Ectodermal cell (in vitro differentiated cells): ENCODE results near the gene RALGAPA1.
"Not testable (repeated sequence)": the region's sequence is repeated elsewhere in the genome, so short reads cannot be mapped to it uniquely, and the experiment has no call there.

ENCODE experiments used
- H3K27ac ChIP-seq: 2 replicates; pipeline ENCODE4 v1.7.0; 2013; ENCODE audit warnings: mild to moderate bottlenecking, low read depth, low read length; ENCODE audit not compliant: insufficient read depth, poor library complexity, severe bottlenecking
- H3K27me3 ChIP-seq: 2 replicates; pipeline ENCODE4 v1.7.0; 2013; ENCODE audit warnings: mild to moderate bottlenecking, low read length; ENCODE audit not compliant: insufficient read depth, control insufficient read depth, poor library complexity, severe bottlenecking
- H3K36me3 ChIP-seq: one replicate; pipeline ENCODE4 v1.7.0; 2013; ENCODE audit warnings: low read length; ENCODE audit not compliant: control insufficient read depth, insufficient read depth
- H3K4me1 ChIP-seq: one replicate; pipeline ENCODE4 v1.7.0; 2013; ENCODE audit warnings: low read length; ENCODE audit not compliant: control insufficient read depth, insufficient read depth
- H3K4me3 ChIP-seq: 2 replicates; pipeline ENCODE4 v1.7.0; 2013; ENCODE audit warnings: low read depth, low read length, control low read depth; ENCODE audit not compliant: insufficient read depth
- H3K9me3 ChIP-seq: 2 replicates; pipeline ENCODE4 v1.7.0; 2013; ENCODE audit warnings: mild to moderate bottlenecking, low read length, moderate library complexity; ENCODE audit not compliant: control insufficient read depth
- WGBS, 2 experiments: methylation state at CpG; one replicate each; pipeline ENCODE4 v1.1.7; 2013; ENCODE audit warnings: missing lambda C conversion rate in 2 of 2; 5-methylcytosine and 5-hydroxymethylcytosine counted together

The RALGAPA1 gene

DNA sequence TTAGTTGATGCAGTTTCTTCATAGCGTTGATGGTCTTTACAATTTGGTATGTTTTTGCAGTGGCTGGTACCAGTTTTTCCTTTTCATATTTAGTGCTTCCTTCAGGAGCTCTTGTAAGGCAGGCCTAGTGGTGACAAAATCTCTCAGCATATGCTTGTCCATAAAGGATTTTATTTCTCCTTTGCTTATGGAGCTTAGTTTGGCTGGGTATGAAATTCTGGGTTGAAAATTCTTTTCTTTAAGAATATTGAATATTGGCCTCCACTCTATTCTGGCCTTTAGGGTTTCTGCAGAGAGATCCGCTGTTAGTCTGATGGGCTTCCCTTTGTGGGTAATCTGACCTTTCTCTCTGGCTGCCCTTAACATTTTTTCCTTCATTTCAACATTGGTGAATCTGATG, 33.1 kb upstream of the RALGAPA1 start:
- not testable (repeated sequence) for H3K27ac ChIP-seq, H3K4me3 ChIP-seq, H3K4me1 ChIP-seq, H3K9me3 ChIP-seq, H3K27me3 ChIP-seq
- WGBS, 2 experiments = 94 to 95% methylated on average over 2 of the region's 2 CpGs
- peaks cover 15% of the 10 kb centered on the region for H3K36me3 ChIP-seq

GRCh38 chr14:35841704-35842103, 32.6 kb upstream of the RALGAPA1 start:
- not testable (repeated sequence) for H3K27me3 ChIP-seq, H3K4me3 ChIP-seq, H3K4me1 ChIP-seq, H3K27ac ChIP-seq, H3K9me3 ChIP-seq
- 93 to 98% methylated on average over 2 of the region's 2 CpGs for WGBS, 2 experiments
- peaks cover 17% of the 10 kb centered on the region for H3K36me3 ChIP-seq

DNA sequence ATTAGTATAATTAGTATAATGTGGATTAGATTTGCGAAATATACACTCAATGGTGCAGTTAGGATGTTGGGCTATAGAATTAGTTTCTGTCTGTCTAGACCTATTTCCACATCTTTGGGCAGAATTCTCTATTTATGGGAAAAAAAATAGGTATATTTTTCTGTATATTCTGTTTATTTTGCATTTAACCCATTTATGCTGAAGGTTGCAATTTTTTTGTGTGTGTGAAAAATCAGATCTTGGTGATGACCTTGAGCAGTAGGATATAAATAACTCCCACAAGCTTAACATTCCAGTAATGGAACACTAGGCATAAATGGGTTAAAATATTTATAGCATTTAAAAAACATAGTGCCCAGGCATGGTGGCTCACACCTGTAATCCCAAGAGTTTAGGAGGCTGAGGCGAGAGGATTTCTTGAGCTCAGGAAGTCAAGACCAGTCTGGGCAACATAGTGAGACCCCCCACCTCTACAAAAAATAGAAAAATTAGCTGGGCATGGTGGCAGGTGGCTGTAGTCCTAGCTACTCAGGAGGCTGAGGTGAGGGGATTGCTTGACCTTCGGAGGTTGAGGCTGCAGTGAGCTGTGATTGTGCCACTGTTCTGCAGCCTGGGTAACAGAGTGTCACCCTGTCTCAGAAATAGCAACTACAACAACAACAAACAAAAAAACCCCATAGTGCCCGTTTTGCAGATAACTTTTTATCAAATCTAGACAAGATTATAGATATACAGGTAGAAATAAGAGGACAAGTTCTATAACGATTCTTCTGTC, 26.3 kb upstream of the RALGAPA1 start:
- Histone ChIP-seq H3K9me3 (no peaks in the 10 kb centered on the region), H3K27me3 (no peaks in the 10 kb centered on the region), H3K4me1 (no peaks in the 10 kb centered on the region), H3K36me3 (peaks cover 21% of the 10 kb centered on the region), H3K27ac (no peak overlapping the region), H3K4me3 (no peak overlapping the region)
- WGBS, 2 experiments = 87 to 92% methylated on average over 3 to 5 of the region's 5 CpGs

GRCh38 chr14:35829449-35829848, 20.4 kb upstream of the RALGAPA1 start:
- 94 to 100% methylated on average over 1 of the region's 1 CpG for WGBS, 2 experiments
- H3K27ac ChIP-seq = no peak overlapping the region
- H3K4me1 ChIP-seq = peaks cover 3% of the 10 kb centered on the region
- H3K4me3 ChIP-seq = no peak overlapping the region
- no peaks in the 10 kb centered on the region for H3K9me3 ChIP-seq
- H3K27me3 ChIP-seq = no peaks in the 10 kb centered on the region
- peaks cover 8% of the 10 kb centered on the region for H3K36me3 ChIP-seq

DNA sequence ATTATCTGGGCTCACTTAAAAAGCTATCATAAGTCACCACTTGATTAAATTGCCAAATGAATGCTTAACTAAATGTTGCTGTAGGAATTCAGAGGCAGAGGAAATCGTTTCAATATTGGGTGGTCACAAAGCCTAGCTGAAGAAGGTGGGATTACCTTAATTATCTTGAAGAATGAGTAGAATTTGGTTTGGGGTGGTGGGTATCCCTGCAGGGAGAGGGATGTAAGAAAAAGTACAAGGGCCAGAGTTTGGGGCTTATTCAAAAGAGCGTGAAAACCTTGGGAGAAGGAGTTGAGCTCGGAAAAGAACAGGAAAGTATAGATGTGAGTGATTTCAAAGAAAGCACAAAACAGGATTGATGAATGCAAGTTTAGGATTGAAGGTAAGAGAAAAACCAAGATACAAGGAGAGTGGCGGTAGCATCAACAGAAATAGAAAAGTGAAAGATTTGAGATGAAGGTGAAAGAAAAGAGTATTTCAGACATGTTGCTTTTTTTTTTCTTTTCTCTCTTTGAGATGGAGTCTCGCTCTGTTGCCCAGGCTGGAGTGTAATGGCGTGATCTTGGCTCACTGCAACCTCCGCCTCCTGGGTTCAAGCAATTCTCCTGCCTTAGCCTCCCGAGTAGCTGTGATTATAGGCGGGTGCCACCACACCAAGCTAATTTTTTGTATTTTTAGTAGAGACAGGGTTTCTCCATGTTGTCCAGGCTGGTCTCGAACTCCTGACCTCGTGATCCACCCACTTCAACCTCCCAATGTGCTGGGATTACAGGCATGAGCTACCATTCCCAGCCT, 18.8 kb upstream of the RALGAPA1 start:
- Histone ChIP-seq H3K4me3 (peak overlapping the region; percentile 93), H3K27me3 (no peaks in the 10 kb centered on the region), H3K9me3 (no peaks in the 10 kb centered on the region), H3K4me1 (peaks cover 3% of the 10 kb centered on the region), H3K36me3 (no peaks in the 10 kb centered on the region), H3K27ac (no peak overlapping the region)
- WGBS, 2 experiments = 86% methylated on average over 11 of the region's 11 CpGs

DNA sequence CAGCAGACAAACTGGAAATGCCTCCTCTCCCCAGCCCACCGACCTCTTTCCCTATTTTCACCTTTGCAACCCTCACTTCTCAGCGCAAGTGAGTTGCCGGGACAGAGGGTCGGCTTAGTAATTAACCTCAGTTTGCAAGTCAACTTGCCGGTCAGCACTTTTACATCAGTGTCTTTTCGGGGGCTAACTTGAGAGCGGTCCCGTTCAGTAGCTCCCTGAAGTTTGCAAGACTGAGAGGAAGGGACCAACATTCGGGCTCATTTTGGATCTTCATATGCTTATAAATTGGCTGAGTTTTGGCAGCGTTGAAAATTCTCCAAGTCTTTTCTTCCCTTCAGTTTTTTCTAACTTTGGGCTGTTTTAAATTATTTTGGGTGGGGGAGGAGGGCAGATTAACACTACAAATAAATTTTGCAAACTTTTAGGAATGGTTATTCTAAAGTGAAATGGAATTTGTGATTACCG, 17.9 kb upstream of the RALGAPA1 start:
- Histone ChIP-seq H3K9me3 (no peaks in the 10 kb centered on the region), H3K4me3 (peak overlapping the region; percentile 93), H3K27ac (peak overlapping the region; percentile 95), H3K36me3 (no peaks in the 10 kb centered on the region), H3K27me3 (no peaks in the 10 kb centered on the region), H3K4me1 (peaks cover 3% of the 10 kb centered on the region)
- 4 to 7% methylated on average over 11 of the region's 11 CpGs for WGBS, 2 experiments

DNA sequence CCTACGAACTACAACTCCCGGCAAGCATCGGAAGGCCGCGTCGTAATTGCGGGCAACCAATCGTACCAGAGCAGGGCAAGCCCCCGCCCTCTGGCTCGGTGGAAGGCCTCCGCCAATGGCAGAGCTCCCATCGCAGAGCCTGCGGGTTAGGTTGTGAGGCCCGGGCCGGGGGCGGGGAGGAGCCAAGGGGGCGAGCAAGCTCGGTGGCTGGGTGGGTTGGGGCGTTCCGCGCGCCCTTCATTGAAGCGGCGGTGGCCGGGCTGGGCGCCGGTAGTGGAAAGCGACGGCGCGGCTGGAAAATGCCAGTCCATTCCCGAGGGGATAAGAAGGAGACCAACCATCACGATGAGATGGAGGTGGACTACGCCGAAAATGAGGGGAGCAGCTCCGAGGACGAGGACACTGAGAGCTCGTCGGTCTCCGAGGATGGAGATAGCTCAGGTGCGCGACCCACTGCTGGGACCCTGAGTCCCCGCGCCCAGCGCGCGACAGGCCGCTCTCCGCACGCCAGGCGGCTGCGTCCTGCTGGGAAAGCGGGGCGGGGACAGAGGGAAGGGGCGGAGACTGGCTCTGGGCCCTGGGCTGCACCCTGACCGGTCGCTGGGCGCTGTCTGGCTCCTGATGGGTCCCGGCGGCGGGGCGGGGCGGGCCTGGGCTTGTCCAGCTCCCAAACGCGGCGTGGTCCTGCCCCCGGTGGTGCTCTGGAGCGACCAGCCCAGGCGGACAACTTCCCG, 17.3 kb upstream of the RALGAPA1 start, which contains the start of gene BRMS1L:
BRMS1L (plus strand) TSS at position 121 of the 734 bp plus-strand sequence; CDS start at position 300, 179 bp downstream.
- H3K27me3 ChIP-seq = no peaks in the 10 kb centered on the region
- no peaks in the 10 kb centered on the region for H3K9me3 ChIP-seq
- no peaks in the 10 kb centered on the region for H3K36me3 ChIP-seq
- WGBS, 2 experiments = 0 to 1% methylated on average over 70 of the region's 70 CpGs
- H3K4me1 ChIP-seq = peaks cover 3% of the 10 kb centered on the region
- peak within 1 kb of the TSS; percentile 95 for H3K27ac ChIP-seq
- H3K4me3 ChIP-seq = peak within 1 kb of the TSS; percentile 93

DNA sequence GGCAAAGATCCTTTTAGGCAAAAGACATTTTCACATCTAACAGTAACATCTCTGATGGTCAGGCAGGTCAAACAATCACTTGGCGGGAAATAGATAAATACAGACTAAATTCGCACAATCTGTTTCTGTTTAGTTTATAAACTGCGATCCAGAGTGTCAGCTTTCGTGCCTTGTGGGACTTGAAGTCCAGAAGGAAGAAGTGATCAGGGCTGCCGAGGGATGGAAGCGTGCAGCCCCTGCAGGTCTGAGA, 16.8 kb upstream of the RALGAPA1 start:
- Histone ChIP-seq H3K4me3 (peak overlapping the region; percentile 41), H3K27ac (no peak overlapping the region)
- 0 to 1% methylated on average over 6 of the region's 6 CpGs for WGBS, 2 experiments

DNA sequence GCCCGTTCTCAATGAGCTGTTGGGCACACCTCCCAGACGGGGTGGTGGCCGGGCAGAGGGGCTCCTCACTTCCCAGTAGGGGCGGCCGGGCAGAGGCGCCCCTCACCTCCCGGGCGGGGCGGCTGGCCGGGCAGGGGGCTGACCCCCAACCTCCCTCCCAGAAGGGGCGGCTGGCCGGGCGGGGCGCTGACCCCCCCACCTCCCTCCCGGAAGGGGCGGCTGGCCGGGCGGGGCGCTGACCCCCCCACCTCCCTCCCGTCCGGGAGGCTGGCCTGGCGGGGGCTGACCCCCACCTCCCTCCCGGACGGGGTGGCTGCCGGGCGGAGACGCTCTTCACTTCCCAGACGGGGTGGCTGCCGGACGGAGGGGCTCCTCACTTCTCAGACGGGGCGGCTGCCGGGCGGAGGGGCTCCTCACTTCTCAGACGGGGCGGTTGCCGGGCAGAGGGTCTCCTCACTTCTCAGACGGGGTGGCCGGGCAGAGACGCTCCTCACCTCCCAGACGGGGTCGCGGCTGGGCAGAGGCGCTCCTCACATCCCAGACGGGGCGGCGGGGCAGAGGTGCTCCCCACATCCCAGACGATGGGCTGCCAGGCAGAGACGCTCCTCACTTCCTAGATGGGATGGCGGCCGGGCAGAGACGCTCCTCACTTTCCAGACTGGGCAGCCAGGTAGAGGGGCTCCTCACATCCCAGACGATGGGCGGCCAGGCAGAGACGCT, 15.5 kb upstream of the RALGAPA1 start:
- not testable (repeated sequence) for H3K9me3 ChIP-seq, H3K27ac ChIP-seq, H3K4me1 ChIP-seq, H3K36me3 ChIP-seq, H3K27me3 ChIP-seq, H3K4me3 ChIP-seq
- WGBS, 2 experiments = 92 to 93% methylated on average over 24 to 37 of the region's 55 CpGs

More for the DNA sequence above, 16.8 kb upstream of the RALGAPA1 start:
- no peaks in the 10 kb centered on the region for H3K36me3 ChIP-seq
- H3K4me1 ChIP-seq = peaks cover 3% of the 10 kb centered on the region
- no peaks in the 10 kb centered on the region for H3K27me3 ChIP-seq
- no peaks in the 10 kb centered on the region for H3K9me3 ChIP-seq
